CD4-positive, alpha-beta T cell treated with Interleukin-17A for 4 hours (primary cell): ENCODE data around the gene CELF5.
"Not testable (repeated sequence)": the region's sequence is repeated elsewhere in the genome, so short reads cannot be mapped to it uniquely, and the experiment has no call there.

Source experiments
- DNase-seq: peaks from one replicate; pipeline ENCODE4 v3.0.0-alpha.2; 2020; ENCODE audit warnings: mixed read lengths

The CELF5 gene

DNA sequence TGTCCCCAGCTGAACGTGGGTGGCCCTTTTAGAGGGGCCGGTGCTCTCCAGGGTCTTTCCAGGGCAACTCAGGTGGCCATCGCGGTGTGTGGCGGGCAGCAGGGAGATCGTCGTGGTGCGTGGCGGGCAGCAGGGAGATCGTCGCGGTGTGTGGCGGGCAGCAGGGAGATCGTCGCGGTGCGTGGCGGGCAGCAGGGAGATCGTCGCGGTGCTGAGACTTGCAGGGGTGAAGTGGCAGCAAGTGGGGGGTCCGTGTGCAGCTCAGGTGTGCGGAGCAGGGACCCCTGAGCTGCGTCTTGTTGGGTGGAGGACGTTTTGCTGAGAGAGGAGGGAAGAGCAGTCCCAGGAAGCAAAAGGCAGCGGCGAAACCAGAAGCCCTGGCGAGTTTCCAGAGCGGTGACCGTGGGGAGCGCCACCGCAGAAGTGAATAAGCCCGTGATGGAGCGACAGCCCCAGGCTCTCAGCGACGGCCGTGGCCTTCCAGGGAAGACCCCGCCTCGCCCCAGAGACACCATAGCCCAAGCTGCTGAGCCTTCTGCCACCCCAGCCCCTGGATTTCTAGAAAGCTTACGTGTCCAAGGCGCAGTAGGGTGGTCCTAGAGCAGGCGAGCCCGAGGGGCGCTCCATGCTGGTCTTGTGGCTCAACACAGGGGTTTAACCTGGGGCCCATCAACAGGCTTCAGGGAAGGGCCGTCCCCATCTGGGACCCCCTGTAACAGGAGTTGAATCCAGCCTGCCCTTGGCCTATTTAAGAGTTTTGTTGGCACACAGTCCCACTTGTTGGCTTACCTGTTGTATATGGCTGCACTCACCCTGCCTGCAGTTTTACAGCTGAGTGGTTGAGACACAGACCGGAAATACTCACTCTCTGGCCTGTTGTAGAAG is 33.3 kb upstream of the CELF5 start:
- no peak for DNase-seq

DNA sequence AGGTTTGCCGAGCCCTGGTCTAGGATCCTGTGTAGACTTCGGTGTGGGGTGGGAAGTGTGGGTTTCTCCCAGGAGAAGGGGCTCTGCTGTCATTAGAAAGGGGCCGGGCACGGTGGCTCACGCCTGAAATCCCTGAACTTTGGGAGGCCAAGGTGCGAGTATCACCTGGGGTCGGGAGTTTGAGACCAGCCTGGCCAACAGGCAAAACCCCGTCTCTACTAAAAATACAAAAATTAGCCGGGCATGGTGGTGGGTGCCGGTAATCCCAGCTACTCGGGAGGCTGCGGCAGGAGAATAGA is 32.7 kb upstream of the CELF5 start:
- not testable (repeated sequence) for DNase-seq

DNA sequence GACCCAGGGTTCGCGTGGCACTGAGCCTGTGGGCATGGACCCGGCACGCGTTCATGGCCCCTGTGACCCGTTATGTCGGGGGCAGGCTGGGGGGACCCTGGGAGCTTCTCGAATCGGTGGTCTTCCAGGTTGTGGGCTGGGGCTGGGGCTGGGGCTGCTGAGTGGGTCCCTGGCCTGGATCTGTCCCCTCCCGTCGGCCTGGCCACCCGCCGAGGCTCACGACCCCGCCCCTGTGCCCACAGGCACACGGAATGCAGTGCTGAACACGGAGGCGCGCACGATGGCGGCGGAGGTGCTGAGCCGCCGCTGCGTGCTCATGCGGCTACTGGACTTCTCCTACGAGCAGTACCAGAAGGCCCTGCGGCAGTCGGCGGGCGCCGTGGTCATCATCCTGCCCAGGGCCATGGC is 32.2 kb upstream of the CELF5 start:
- DNase-seq, result no peak

DNA sequence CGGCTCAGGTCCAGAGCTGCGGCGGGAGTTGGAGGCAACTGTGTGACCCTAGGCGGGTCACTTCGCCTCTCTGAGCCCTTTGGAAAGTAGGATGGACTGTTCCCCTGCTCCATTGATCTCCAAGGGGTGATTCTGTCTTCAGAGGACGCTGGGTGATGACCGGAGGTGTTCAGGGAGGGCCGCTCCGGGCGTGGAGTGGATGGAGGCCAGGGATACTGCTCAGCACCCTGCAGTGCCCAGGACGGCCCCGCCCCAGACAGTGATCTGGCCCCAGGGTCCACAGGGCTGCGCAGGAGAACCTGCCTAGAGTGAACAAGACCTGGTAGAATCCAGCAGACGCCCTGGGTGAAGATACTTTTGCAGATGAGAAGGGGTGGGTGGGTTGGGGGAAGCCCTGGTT is 31.8 kb upstream of the CELF5 start:
- DNase-seq, result no peak

DNA sequence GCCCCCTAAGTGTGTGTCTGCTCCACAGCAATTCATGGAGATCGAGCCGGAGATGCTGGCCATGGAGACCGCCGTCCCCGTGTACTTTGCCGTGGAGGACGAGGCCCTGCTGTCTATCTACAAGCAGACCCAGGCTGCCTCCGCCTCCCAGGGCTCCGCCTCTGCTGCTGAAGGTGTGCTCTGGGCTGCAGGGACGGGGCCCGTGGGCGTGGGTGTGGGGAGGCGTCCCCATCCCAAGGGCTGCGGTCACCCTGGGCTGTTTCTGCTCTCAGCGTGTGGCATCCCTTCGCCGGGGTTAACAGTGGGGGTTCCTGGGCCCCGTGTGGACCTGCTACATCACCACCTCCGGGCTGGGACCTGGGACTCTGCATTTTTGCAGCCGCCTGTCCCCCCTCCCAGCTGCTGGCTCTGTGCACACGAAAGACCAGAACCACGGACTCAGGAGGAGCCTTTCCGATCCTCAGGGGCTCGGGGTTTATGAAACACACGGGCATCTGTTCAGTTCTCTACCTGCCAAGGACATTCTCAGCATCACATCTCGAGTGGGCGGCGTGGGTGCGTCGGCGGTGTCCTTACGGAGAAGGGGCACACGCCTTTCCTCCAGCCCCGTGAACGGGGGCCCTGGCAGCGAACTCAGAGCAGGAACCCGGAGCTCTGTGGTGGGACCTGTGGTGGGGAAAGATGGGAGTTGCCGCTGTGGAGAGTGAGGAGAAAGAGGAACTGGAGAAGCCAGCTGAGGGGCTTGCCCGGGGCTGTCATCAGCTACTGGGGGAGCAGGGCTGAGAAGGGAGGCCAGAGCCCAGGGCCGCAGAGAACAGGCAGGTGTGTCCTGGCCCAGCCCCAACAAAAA is 31.0 kb upstream of the CELF5 start:
- no peak for DNase-seq

DNA sequence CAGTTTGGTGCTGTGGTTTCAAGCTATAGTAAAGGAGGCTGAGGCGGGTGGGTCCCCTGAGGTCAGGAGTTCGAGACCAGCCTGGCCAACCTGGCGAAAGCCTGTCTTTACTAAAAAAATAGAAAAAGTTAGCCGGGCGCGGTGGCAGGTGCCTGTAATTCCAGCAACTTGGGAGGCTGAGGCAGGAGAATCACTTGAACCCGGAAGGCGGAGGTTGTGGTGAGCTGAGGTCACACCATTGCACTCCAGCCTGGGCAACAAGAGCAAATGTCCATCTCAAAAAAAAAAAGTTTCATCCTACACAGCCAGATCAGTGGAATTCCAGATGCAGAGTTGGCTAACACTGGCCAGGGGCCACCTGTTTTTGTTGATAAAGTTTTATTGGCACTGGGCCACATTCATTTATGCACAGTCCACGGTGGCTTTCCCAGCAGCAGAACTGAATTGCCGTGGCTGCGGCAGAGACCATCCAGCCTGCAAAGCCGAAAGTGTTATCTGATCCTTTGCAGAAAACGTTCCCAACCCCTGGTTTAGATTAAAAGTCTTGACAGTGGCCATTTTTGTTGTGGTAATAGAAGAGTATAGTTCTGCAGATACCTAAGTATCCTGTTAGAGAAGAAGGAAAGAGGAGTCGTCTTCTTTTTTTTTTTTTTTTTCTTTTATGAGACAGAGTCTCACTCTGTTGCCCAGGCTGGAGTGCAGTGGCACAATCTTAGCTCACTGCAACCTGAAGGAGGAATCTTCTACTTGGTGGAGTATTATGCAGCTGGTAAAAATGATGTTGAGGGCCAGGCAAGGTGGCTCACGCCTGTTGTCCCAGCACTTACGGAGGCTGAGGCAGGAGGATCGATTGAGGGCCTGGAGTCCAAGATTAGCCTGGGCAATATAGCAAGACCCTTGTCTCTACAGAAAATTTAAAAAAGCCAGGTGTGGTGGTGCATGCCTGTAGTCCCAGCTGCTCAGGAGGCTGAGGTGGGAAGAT is 30.1 kb upstream of the CELF5 start:
- DNase-seq, result no peak

DNA sequence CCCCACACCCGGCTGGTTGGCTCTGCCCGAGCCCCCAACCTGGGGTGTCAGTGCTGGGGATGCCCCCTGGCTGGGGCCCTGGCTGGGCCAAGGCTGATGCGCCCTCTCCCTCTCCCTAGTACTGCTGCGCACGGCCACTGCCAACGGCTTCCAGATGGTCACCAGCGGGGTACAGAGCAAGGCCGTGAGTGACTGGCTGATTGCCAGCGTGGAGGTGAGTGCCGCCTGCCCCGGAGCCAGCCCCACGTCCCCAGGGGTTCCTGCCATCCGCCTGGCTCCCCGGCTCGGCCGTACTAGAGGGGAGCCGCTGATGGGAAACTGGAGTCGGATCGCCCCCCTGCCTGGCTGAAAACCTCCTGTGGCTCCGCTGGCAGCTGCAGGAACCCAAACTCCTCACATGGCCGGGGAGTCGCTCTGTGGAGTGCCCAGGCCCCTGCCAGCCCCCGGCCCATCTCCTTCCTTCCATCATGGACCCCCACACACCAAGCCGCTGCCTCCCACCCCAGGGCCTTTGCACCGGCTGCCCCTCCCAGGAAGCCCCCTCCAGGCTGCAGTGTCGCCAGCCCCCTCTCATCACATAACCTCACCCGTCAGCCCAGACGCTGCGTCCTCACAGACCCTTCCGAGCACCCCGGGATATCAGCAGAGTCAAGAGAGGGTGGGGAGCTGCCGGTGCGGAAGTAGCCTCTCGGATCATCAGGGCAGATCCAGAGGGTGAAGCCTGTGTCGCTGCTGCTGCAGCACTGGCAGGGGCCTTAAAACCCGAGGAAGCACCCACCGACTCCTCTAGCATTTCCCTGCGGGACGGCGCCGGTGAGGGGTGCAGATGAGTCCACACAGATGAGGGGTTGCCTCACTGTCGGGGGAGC is 28.2 kb upstream of the CELF5 start:
- DNase-seq, result no peak

DNA sequence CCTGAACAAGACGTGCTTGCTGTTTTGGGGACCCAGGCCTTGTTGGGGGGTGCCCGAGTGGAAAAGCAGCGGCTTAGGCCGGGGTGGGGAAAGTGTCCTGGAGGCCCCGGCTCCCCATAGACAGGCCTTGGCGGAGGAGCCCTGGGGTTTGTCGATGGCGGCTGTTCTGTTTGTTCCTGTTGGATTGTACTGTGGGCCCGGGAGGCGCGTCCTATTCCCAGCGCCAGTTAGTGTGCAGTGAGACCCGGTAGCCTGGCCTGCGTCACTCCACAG is 27.6 kb upstream of the CELF5 start:
- no peak for DNase-seq

DNA sequence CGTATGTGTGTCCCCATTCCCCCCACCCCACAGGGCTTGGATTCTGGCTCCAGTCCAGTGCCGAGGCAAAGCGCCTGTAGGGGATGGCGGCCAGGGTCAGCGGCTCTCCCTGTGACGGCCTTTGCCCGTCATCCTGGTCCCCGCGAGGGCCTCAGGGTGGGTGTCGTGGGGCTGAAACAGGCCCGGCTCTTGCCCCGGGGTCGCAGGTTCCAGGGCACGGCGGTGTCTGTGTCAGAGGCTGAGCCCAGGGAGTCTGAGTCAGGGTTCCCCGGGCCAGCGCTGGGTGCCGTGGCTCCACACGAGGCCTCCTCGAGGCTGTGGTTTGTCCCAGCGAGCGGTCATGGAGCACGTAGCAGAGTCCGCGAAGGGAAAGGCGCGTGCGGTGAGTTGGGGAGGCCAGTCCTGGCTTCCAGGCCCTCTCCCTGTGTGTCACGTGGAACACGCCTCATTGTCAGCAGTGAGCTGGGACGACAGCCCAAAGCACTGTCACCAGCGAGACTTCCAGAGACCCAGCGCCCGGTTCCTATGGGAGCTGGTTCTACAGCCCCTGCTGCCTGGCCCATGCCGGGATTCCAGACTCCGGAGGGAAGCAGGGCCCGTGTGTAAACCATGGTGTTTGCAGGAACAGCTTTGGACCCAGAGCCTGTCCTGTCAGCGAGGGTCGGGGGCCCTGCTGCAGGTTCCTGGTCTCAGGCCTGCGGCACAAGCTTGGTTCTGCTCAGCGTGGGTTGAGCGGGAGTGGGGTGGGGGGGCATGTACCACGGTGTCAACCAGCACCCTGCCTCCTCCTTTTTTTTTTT is 25.4 kb upstream of the CELF5 start:
- no peak for DNase-seq

DNA sequence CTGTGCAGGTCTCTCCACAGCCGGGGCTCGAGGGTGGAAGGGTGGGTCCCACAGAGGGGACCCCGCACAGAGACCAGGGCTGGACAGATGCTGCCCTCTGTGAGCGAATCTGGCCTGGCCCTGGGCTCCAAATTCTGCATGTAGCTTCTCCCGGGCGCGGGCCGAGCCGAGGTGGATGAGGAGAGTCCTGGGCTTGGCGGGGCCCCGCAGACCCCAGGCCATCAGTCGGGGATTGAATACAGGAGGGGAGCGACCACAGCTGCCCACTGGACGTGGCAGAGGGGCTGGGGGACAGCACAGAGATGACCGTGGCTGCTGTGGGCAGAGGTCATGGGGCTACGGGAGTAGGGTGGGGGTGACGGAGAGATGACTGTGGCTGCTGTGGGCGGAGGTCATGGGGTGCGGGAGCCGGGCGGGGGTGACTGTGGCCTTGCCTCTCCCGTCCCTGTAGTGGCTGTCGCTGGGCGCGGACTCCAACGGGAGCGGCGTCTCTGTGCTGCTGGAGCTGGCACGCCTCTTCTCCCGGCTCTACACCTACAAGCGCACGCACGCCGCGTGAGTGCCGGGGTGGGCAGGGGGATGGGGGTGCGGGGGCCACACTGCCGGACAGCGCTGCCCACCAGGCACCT is 23.3 kb upstream of the CELF5 start:
- DNase-seq, result no peak

DNA sequence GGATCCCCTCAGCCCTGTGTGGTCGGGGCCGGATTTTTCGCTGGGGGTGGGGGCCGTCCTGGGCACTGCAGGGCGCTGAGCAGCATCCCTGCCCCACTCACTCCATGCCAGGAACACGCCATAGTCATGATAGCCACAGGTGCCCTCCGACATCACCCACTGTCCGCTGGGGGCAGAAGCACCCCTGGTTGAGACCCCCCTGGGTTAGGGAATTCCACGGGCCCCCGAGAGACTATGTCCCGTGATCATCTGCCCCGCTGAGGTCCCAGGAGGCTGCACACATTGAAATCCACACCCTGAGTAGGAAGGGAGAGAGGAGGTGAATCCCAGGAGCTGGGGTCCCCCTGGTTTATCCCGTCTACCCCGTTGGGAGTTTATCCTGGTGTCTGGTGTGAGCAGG is 22.6 kb upstream of the CELF5 start:
- DNase-seq, result no peak

DNA sequence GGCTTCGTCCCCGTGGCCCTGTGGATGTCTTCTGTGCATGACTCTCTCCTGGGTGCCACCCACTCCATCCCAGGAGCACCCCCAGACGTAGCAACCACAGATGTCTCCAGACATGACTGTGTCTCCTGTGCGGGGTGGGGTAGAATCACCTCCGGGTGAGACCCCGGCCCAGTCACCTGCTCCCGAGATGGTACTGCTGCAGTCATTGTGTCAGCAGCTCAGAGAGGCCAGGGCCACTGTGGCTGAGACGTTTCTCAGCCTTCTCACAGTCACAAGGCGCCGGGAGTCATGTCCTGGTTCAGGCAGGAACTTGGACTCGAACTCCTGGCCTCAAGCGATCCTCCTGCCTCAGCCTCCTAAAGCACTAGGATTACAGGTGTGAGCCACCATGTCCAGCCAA is 22.1 kb upstream of the CELF5 start:
- no peak for DNase-seq

DNA sequence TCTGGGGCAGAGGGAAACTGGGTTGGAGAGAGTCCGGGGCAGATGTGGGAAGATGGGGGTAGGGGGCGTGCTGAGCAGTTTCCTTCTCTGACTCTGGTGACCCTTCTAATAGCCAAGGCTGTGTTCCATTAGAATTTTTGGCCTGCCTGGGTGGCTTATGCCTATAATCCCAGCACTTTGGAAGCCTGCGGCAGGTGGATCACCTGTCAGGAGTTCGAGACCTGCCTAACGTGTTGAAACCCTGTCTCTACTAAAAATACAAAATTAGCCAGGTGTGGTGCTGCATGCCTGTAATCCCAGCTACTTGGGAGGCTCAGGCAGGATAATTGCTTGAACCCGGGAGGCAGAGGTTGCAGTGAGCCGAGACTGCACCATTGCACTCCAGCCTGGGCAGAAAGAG is 21.6 kb upstream of the CELF5 start:
- DNase-seq, result not testable (repeated sequence)

DNA sequence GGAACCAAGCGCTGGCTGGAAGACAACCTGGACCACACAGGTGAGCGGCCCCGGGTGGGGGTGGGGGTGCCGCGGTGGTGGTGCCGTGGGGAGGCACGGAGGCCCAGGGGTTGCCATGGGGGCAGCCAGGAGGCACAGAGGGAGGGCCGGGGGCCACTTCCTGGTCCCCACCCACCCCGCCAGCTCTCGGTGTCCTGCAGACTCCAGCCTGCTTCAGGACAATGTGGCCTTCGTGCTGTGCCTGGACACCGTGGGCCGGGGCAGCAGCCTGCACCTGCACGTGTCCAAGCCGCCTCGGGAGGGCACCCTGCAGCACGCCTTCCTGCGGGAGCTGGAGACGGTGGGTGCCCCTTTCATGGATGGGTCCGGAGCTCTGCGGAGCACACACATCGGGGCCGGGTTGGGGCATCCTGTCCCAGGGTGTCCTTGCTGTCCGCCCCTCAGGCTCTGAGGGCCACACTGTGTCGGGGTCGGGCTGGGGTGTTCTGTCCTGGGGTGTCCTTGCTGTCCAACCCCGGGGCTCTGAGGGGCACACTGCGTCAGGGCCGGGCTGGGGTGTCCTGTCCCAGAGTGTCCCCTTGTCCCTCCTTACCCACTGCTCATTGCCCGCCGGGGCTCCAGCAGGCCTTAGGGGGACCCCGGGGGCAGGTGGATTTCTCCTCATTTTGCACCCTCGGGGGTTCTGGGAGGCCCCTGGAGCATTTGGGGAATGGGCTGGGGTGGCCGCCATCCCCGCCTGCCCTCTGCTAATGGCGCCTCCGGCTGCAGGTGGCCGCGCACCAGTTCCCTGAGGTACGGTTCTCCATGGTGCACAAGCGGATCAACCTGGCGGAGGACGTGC is 20.4 kb upstream of the CELF5 start:
- no peak for DNase-seq

DNA sequence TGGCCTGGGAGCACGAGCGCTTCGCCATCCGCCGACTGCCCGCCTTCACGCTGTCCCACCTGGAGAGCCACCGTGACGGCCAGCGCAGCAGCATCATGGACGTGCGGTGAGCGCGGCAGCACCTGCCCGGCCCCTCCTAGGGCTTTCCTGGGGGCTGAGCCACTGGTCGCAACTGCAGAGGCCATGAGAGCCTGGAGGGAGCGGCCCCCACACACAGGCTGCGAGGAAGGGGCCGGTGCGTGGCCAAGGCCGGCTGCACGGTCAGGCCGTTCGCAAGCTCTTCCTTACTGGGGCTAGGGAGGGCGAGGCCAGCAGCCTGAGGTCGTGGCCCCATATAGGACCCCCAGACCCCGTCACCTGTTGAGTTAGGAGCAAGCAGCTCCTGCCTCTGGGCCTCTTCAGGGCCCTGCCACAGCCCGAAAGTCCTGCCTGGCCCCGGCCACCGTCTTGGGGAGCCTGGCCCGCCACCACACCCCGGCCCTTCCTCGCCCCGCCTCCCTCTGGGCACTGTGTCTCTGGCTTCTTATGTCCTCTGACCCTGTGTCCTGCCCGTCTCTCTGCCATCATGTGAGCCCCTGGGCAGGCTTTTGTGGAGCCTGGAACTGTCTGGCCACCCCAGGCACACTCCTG is 19.7 kb upstream of the CELF5 start:
- no peak for DNase-seq

DNA sequence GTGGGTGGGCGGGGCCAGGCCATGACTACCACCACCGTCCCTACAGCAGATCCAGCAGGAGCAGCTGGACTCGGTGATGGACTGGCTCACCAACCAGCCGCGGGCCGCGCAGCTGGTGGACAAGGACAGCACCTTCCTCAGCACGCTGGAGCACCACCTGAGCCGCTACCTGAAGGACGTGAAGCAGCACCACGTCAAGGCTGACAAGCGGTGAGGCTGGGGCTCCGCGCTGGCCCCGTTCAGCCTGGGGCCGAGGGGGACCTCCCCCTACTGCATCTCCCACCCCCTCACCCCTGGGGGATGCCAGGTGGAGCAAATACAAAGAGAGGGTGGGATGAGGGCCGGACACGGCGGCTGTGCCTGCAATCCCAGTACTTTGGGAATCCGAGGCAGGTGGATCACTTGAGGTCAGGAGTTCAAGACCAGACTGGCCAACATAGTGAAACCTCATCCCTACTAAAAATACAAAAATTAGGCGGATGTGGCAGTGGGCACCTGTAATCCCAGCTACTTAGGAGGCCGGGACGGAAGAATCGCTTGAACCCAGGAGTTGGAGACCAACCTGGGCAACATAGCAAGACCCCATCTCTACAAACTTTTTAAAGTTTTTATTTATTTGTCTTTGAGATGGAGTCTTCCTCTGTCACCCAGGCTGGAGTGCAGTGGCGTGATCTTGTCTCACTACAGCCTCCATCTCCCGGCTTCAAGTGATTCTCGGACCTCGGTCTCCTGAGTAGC is 18.1 kb upstream of the CELF5 start:
- no peak for DNase-seq

DNA sequence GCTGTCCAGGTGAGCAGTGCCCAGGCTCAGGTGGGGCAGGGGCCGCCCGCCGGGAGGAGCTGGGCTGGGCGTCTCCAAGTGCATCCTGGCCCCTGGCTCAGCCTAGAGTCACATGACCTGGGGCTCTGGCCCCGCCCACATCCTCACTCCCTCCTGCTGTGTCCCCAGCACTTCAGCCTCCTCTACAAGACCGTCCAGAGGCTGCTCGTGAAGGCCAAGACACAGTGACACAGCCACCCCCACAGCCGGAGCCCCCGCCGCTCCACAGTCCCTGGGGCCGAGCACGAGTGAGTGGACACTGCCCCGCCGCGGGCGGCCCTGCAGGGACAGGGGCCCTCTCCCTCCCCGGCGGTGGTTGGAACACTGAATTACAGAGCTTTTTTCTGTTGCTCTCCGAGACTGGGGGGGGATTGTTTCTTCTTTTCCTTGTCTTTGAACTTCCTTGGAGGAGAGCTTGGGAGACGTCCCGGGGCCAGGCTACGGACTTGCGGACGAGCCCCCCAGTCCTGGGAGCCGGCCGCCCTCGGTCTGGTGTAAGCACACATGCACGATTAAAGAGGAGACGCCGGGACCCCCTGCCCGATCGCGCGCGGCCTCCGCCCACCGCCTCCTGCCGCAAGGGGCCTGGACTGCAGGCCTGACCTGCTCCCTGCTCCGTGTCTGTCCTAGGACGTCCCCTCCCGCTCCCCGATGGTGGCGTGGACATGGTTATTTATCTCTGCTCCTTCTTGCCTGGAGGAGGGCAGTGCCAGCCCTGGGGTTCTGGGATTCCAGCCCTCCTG is 16.8 kb upstream of the CELF5 start:
- DNase-seq, result no peak
